Measurements from ENCODE around the gene POLE2.

GRCh38 chr14:49653508-49653907 is 34.5 kb downstream of the POLE2 start:
- TF ChIP-seq CTCF (conservative IDR thresholded peaks at IDR 0.05; ENCODE audit: low read depth, low read length): no peak
- no peak for TF ChIP-seq EZH2 (IDR thresholded peaks at IDR 0.05; ENCODE audit: low read length, unreplicated experiment)

Data from PC-3 (cell line).